K562 (cell line): ENCODE data around the gene DLL4. TPM values are rescaled to one million over a fixed set of nuclear protein-coding genes. Genes with fewer than 3 reads are reported as not detected.

Experiments used
- ATAC-seq: fragments of 200-7000 bp; cut with Tn5 transposase; 3 replicates; pipeline ENCODE4 v1.9.1; 2020; ENCODE audit warnings: moderate library complexity
- BruUV-seq: library from RNA; stranded (reverse); fragments of 400-500 nt; replicated peaks from 2 replicates; lab custom pipeline; 2021; lab: Mats Ljungman, UMichigan
- CTCF ChIA-PET: fragments of 300-600 bp; formaldehyde crosslinking; extraction: SDS; loops from one replicate; lab custom pipeline; 2021; ENCODE audit warnings: low intra/inter-chr PET ratio; lab: Yijun Ruan, JAX
- POLR2A ChIA-PET: fragments of 300-600, 350-650 bp; sonication (Branson Sonifier 250); formaldehyde crosslinking; extraction: SDS; loops from one replicate; lab custom pipeline; 2021; ENCODE audit warnings: antibody characterized with exemption, inconsistent platforms; lab: Yijun Ruan, JAX
- DNase-seq, 4 experiments: peaks; one replicate each; pipeline versions ENCODE4 v3.0.0 to v3.0.0-alpha.2; 2011 to 2018; ENCODE audit warnings: low spot score in 3 of 4, mixed read lengths in 3 of 4; ENCODE audit errors: extremely low read depth in 1 of 4
- FAIRE-seq: peaks from 2 replicates; lab custom pipeline; 2011; peaks lifted over from hg19 to GRCh38; lab: Jason Lieb, UNC
- H2AFZ ChIP-seq: 2 replicates; pipeline ENCODE4 v1.6.0; 2011; ENCODE audit warnings: low read depth, low read length, control low read depth, inconsistent platforms
- H3K27ac ChIP-seq: fragments of 200-600 bp; 3 replicates; pipeline ENCODE4 v1.8.0; 2011; ENCODE audit warnings: low read depth, mild to moderate bottlenecking, control low read depth, inconsistent platforms, low read length, moderate library complexity, mixed read lengths; ENCODE audit errors: extremely low read depth
- H3K27me3 ChIP-seq, 2 experiments: fragments of 300-600 bp in 1 of 2; 2 replicates in 1 of 2; 3 replicates in 1 of 2; pipeline versions ENCODE4 v1.6.0 to v1.8.0; 2011; ENCODE audit warnings: inconsistent platforms in 2 of 2, low read length in 2 of 2, mild to moderate bottlenecking in 1 of 2, mixed read lengths in 1 of 2, moderate library complexity in 1 of 2; ENCODE audit not compliant: control insufficient read depth in 2 of 2, insufficient read depth in 2 of 2
- H3K36me3 ChIP-seq: fragments of 300-600 bp; 3 replicates; pipeline ENCODE4 v1.8.0; 2011; ENCODE audit warnings: mild to moderate bottlenecking, low read length, inconsistent platforms; ENCODE audit not compliant: control insufficient read depth, insufficient read depth
- H3K4me1 ChIP-seq, 2 experiments: fragments of 200-600 bp in 1 of 2; replicated peaks in 1 of 2; 2 replicates in 1 of 2; 3 replicates in 1 of 2; pipeline versions ENCODE4 v1.5.1 to v1.8.0; 2011; ENCODE audit warnings: inconsistent platforms in 2 of 2, low read length in 2 of 2, mild to moderate bottlenecking in 1 of 2, mixed read lengths in 1 of 2, moderate library complexity in 1 of 2; ENCODE audit not compliant: control insufficient read depth in 2 of 2, insufficient read depth in 2 of 2
- H3K4me2 ChIP-seq: 2 replicates; pipeline ENCODE4 v1.6.1; 2011; ENCODE audit warnings: low read length, control low read depth, inconsistent platforms, mixed read lengths; ENCODE audit not compliant: insufficient read depth
- H3K4me3 ChIP-seq: fragments of 200-600 bp; sonication (generic), shearing (Covaris generic); 2 replicates; pipeline ENCODE4 v1.5.1; 2016; ENCODE audit warnings: control low read depth, inconsistent platforms
- H3K79me2 ChIP-seq: fragments of 200-600 bp; 3 replicates; pipeline ENCODE4 v1.8.0; 2011; ENCODE audit warnings: low read length, inconsistent platforms; ENCODE audit not compliant: control insufficient read depth, insufficient read depth
- H3K9ac ChIP-seq, 2 experiments: 2 replicates each; pipeline versions ENCODE4 v1.6.0 to v1.6.1; 2011; ENCODE audit warnings: low read depth in 2 of 2, low read length in 2 of 2, control low read depth in 1 of 2, inconsistent platforms in 1 of 2, mild to moderate bottlenecking in 1 of 2, mixed read lengths in 1 of 2; ENCODE audit not compliant: insufficient read depth in 1 of 2
- H3K9me1 ChIP-seq: one replicate; pipeline ENCODE4 v1.6.0; 2011; ENCODE audit warnings: inconsistent platforms, mild to moderate bottlenecking, low read length, moderate library complexity; ENCODE audit not compliant: control insufficient read depth, insufficient read depth
- H3K9me3 ChIP-seq: replicated peaks from 2 replicates; pipeline ENCODE4 v1.5.1; 2011; ENCODE audit warnings: low read depth, low read length, inconsistent platforms; ENCODE audit not compliant: control insufficient read depth, insufficient read depth
- H4K20me1 ChIP-seq: replicated peaks from 2 replicates; pipeline ENCODE4 v1.6.1; 2011; ENCODE audit warnings: low read length, inconsistent platforms, mixed read lengths; ENCODE audit not compliant: control insufficient read depth, insufficient read depth
- BRCA1 ChIP-seq, 2 experiments: fragments of 450-650 bp in 1 of 2; sonication (generic) in 1 of 2; formaldehyde crosslinking in 1 of 2; IDR thresholded peaks; 2 replicates each; pipeline versions ENCODE4 v1.5.0 to v1.6.1; 2017 to 2020; ENCODE audit warnings: mild to moderate bottlenecking in 1 of 2, missing genetic modification reagents in 1 of 2
- CTCF ChIP-seq, 3 experiments: IDR thresholded peaks in 2 of 3; conservative IDR thresholded peaks in 1 of 3; 2 replicates each; pipeline ENCODE4 v1.5.1; 2011 to 2012; ENCODE audit warnings: low read length in 3 of 3, mild to moderate bottlenecking in 3 of 3, control low read depth in 2 of 3, improper control_type of control experiment in 1 of 3, inconsistent platforms in 1 of 3, low read depth in 1 of 3, mixed read lengths in 1 of 3, moderate library complexity in 1 of 3; ENCODE audit not compliant: insufficient read depth in 2 of 3
- CUX1 ChIP-seq: fragments of 200-800 bp; sonication (Bioruptor generic); IDR thresholded peaks from 2 replicates; pipeline ENCODE4 v1.6.1; 2016; ENCODE audit warnings: missing genetic modification characterization, missing compliant biosample characterization
- ID3 ChIP-seq, 2 experiments: fragments of 250-450 bp in 1 of 2; fragments of 450-650 bp in 1 of 2; sonication (Bioruptor Pico) in 1 of 2; IDR thresholded peaks; 2 replicates each; pipeline versions ENCODE4 v1.6.1 to v1.8.0; 2016 to 2021; ENCODE audit warnings: mild to moderate bottlenecking in 2 of 2, moderate library complexity in 2 of 2, missing compliant biosample characterization in 1 of 2, missing genetic modification characterization in 1 of 2
- MECOM ChIP-seq: fragments of 250-450 bp; sonication (Bioruptor Pico); IDR thresholded peaks from 2 replicates; pipeline ENCODE4 v1.8.0; 2022; ENCODE audit warnings: inconsistent platforms
- RUNX1 ChIP-seq: sonication (generic); IDR thresholded peaks from 2 replicates; pipeline ENCODE4 v1.6.1; 2016; ENCODE audit warnings: antibody characterized with exemption, low read depth
- SRSF7 ChIP-seq: fragments of 200-400 bp; formaldehyde crosslinking; optimal IDR thresholded peaks from 2 replicates; pipeline ENCODE3; 2017; ENCODE audit warnings: mild to moderate bottlenecking, low read depth, low read length
- TFE3 ChIP-seq: fragments of 450-650 bp; formaldehyde crosslinking; IDR thresholded peaks from 2 replicates; pipeline ENCODE4 v1.4.0; 2020; ENCODE audit warnings: mild to moderate bottlenecking, mixed read lengths
- THAP7 ChIP-seq: fragments of 250-450 bp; sonication (Bioruptor Pico); IDR thresholded peaks from 2 replicates; pipeline ENCODE4 v1.5.0; 2021
- U2AF2 ChIP-seq: fragments of 200-400 bp; formaldehyde crosslinking; optimal IDR thresholded peaks from 2 replicates; pipeline ENCODE3; 2017; ENCODE audit warnings: low read depth, mild to moderate bottlenecking, low read length
- ZNF140 ChIP-seq: fragments of 250-450 bp; sonication (Bioruptor Pico); IDR thresholded peaks from 2 replicates; pipeline ENCODE4 v1.8.0; 2021; ENCODE audit warnings: moderate library complexity, mild to moderate bottlenecking, inconsistent platforms
- WGBS: fragments of 100-300 bp; shearing (Covaris generic); methylation state at CpG from one replicate; pipeline ENCODE4 v1.1.6; 2016; ENCODE audit warnings: low coverage, mixed read lengths; ENCODE audit not compliant: insufficient coverage; ENCODE audit errors: missing lambda C conversion rate; 5-methylcytosine and 5-hydroxymethylcytosine counted together
- in situ Hi-C: fragments of 300-500 bp; cut with MboI; formaldehyde crosslinking; loops from 4 replicates; pipeline ENCODE4 v1.15.0; 2018; ENCODE audit warnings: inconsistent platforms, mixed read lengths
- intact Hi-C: fragments of 100-400 bp; cut with micrococcal nuclease; formaldehyde crosslinking; loops from 2 replicates; pipeline ENCODE4 v1.14.2; 2022
- polyA plus RNA-seq, 8 experiments: library from polyadenylated mRNA; depleted of rRNA in 4 of 8; stranded (reverse) in 5 of 8; unstranded in 3 of 8; fragments of >200 nt; fragmentation: Nextera tagmentation in 2 of 8; fragmentation: Illumina TruSeq in 1 of 8; extraction: Ambion mirVana in 2 of 8; extraction: Trizol in 1 of 8; gene quantifications; 2 replicates each; pipeline versions ENCODE4 v1.2.1 to v1.2.3, GENCODE V29; 2011 to 2014; ENCODE audit warnings: inconsistent platforms in 1 of 8, missing spikeins in 1 of 8
- total RNA-seq, 7 experiments: library from RNA; depleted of rRNA in 6 of 7; stranded (reverse); fragments of >200 nt in 6 of 7; fragmentation: Illumina TruSeq in 2 of 7; extraction: Trizol in 2 of 7; gene quantifications; 2 replicates each; pipeline versions ENCODE4 v1.2.1 to v1.2.3, GENCODE V29; 2011 to 2021; ENCODE audit warnings: low replicate concordance in 1 of 7

Gene DLL4
- total and polyA plus RNA-seq, 9 of the 15 experiments (the other 6 are each of a cell fraction or from before 2014, with no cell fraction given): 0.04 to 1.1 (median 0.41) TPM; not detected in 1

- peaks cover 5% of the 10 kb centered on the region; the same call in 1 of the 2 replicates for H4K20me1 ChIP-seq
- no peak overlapping the region for H3K4me3 ChIP-seq
- no peaks in the 10 kb centered on the region; a peak in 1 of 5 replicates for H3K27me3 ChIP-seq
- no peak overlapping the region; the same call in 1 of the 2 replicates for H2AFZ ChIP-seq
- H3K4me2 ChIP-seq: no peak overlapping the region
- ChIA-PET CTCF (no interaction called here), POLR2A (interaction anchor here (0.6 to 1.4 kb wide), 3 partner anchors 14 to 264 kb away, joined by 3 read pairs; no protein-coding TSS in a partner anchor)
- FAIRE-seq (no peak), ATAC-seq (no peak), DNase-seq (no peak)
- intact Hi-C loops: no loop called here
- H3K27ac ChIP-seq: no peak overlapping the region
- peaks cover 4 to 25% of the 10 kb centered on the region in 2 experiments; a peak in 4 of 5 replicates for H3K4me1 ChIP-seq
- no peaks in the 10 kb centered on the region for H3K9me3 ChIP-seq
- peaks cover 2% of the 10 kb centered on the region for H3K9me1 ChIP-seq
- H3K36me3 ChIP-seq: no peaks in the 10 kb centered on the region
- BruUV-seq: no TSS peak
- H3K9ac ChIP-seq: peak overlapping the region in 1 of 2 experiments; percentile 50; a peak in 1 of 4 replicates
- WGBS: 21% methylated on average over 8 of the region's 11 CpGs
- in situ Hi-C loops: no loop called here
- H3K79me2 ChIP-seq: no peaks in the 10 kb centered on the region
- no peak for TF ChIP-seq ID3 (CRISPR knock-in tag; IDR thresholded peaks at IDR 0.05)
- TF ChIP-seq ID3 (tag; IDR thresholded peaks at IDR 0.05): no peak
- TF ChIP-seq ZNF140 (CRISPR knock-in tag): no peak
- TF ChIP-seq SRSF7: no peak
- TF ChIP-seq BRCA1 (IDR thresholded peaks at IDR 0.05): no peak
- no peak for TF ChIP-seq BRCA1 (CRISPR knock-in tag; IDR thresholded peaks at IDR 0.05)
- TF ChIP-seq U2AF2: no peak
- TF ChIP-seq MECOM (CRISPR knock-in tag): no peak
- no peak for TF ChIP-seq RUNX1
- no peak for TF ChIP-seq TFE3
- TF ChIP-seq CTCF (IDR thresholded peaks at IDR 0.05 in 2 of 3, conservative IDR thresholded peaks at IDR 0.05 in 1 of 3; ENCODE audit: insufficient read depth in 2 of 3, low read depth in 1 of 3, low read length in 3 of 3): no peak
- no peak for TF ChIP-seq THAP7 (CRISPR knock-in tag)
- no peak for TF ChIP-seq CUX1 (CRISPR knock-in tag)
These were observed 31.8 kb downstream of the DLL4 start for GRCh38 chr15:40960925-40961324.
